ENCODE data around the gene APOO. TPM values are rescaled to one million over a fixed set of nuclear protein-coding genes. Genes with fewer than 3 reads are reported as not detected.

APOO gene
- total and polyA plus RNA-seq, 10 donors = 5.8 to 18.0 (median 11.9) TPM

- TF ChIP-seq CTCF (IDR thresholded peaks at IDR 0.05 in 8 of 11, conservative IDR thresholded peaks at IDR 0.05 in 3 of 11) (no peak), POLR2AphosphoS5 (IDR thresholded peaks at IDR 0.05) (no peak), POLR2A (IDR thresholded peaks at IDR 0.05) (no peak)
- Histone ChIP-seq H3K4me1 (peaks cover 0 to 8% (median 0%) of the 10 kb centered on the region in 6 donors), H3K27me3 (replicated peaks in 1 of 7) (peaks cover 0 to 6% (median 0%) of the 10 kb centered on the region in 7 donors), H3K36me3 (no peaks in the 10 kb centered on the region), H3K9me3 (no peaks in the 10 kb centered on the region), H3K27ac (no peak overlapping the region), H3K4me3 (no peak overlapping the region)
- no peak for DNase-seq
- WGBS, 5 donors = 72 to 98% (median 88%) methylated on average over 2 of the region's 2 CpGs
- intact Hi-C loops (cut with DNase I; ENCODE audit: low total_unique reads) = no loop called here
Observed at GRCh38 chrX:23821847-23822246, 85.9 kb downstream of the APOO start.

- no peaks in the 10 kb centered on the region for H3K9me3 ChIP-seq
- no peak overlapping the region for H3K4me3 ChIP-seq
- peaks cover 0 to 8% (median 0%) of the 10 kb centered on the region in 6 donors for H3K4me1 ChIP-seq
- peaks cover 0 to 6% (median 0%) of the 10 kb centered on the region in 7 donors for H3K27me3 ChIP-seq (replicated peaks in 1 of 7)
- H3K36me3 ChIP-seq = no peaks in the 10 kb centered on the region
- intact Hi-C loops (cut with DNase I; ENCODE audit: low total_unique reads) = no loop called here
- H3K27ac ChIP-seq = no peak overlapping the region
- TF ChIP-seq POLR2AphosphoS5 (IDR thresholded peaks at IDR 0.05) (no peak), POLR2A (IDR thresholded peaks at IDR 0.05) (no peak), CTCF (IDR thresholded peaks at IDR 0.05 in 8 of 11, conservative IDR thresholded peaks at IDR 0.05 in 3 of 11) (no peak)
- no peak for DNase-seq
- 74 to 86% (median 80%) methylated on average over 6 of the region's 6 CpGs for WGBS, 5 donors
Observed at GRCh38 chrX:23820235-23820782, 87.4 kb downstream of the APOO start.

- DNase-seq = no peak
- Histone ChIP-seq H3K36me3 (no peaks in the 10 kb centered on the region), H3K4me3 (no peak overlapping the region), H3K9me3 (no peaks in the 10 kb centered on the region), H3K27ac (no peak overlapping the region), H3K4me1 (peaks cover 0 to 8% (median 0%) of the 10 kb centered on the region in 6 donors), H3K27me3 (replicated peaks in 1 of 7) (peaks cover 0 to 6% (median 0%) of the 10 kb centered on the region in 7 donors)
- 85 to 95% (median 88%) methylated on average over 9 to 10 of the region's 10 CpGs for WGBS, 5 donors
- no peak for TF ChIP-seq POLR2AphosphoS5 (IDR thresholded peaks at IDR 0.05)
- TF ChIP-seq CTCF (IDR thresholded peaks at IDR 0.05 in 8 of 11, conservative IDR thresholded peaks at IDR 0.05 in 3 of 11) = no peak
- TF ChIP-seq POLR2A (IDR thresholded peaks at IDR 0.05) = no peak
- intact Hi-C loops (cut with DNase I; ENCODE audit: low total_unique reads) = no loop called here
Observed at GRCh38 chrX:23819385-23820234, 88.1 kb downstream of the APOO start.

- peaks cover 0 to 8% (median 0%) of the 10 kb centered on the region in 6 donors for H3K4me1 ChIP-seq
- TF ChIP-seq POLR2AphosphoS5 (IDR thresholded peaks at IDR 0.05) (no peak), POLR2A (IDR thresholded peaks at IDR 0.05) (no peak)
Observed at GRCh38 chrX:23817979-23818336, 89.8 kb downstream of the APOO start.

More at GRCh38 chrX:23817979-23818336, 89.8 kb downstream of the APOO start:
- Histone ChIP-seq H3K27me3 (replicated peaks in 1 of 7) (peaks cover 0 to 2% (median 0%) of the 10 kb centered on the region in 7 donors), H3K36me3 (no peaks in the 10 kb centered on the region), H3K27ac (peak overlapping the region in 2 of 8 donors; percentile 25 to 73), H3K4me3 (no peak overlapping the region), H3K9me3 (peaks cover 0 to 6% (median 0%) of the 10 kb centered on the region in 8 donors)
- intact Hi-C loops (cut with DNase I; ENCODE audit: low total_unique reads) = no loop called here
- 91 to 97% (median 95%) methylated on average over 3 of the region's 3 CpGs for WGBS, 5 donors
- DNase-seq = no peak

Data from spleen (tissue), 11 donors.